ENCODE measurements around the gene ZNF638. TPM values are rescaled to one million over a fixed set of nuclear protein-coding genes. Genes with fewer than 3 reads are reported as not detected.

Gene ZNF638
- total and polyA plus RNA-seq, 4 donors: 24.8 to 151 (median 56.1) TPM

DNA sequence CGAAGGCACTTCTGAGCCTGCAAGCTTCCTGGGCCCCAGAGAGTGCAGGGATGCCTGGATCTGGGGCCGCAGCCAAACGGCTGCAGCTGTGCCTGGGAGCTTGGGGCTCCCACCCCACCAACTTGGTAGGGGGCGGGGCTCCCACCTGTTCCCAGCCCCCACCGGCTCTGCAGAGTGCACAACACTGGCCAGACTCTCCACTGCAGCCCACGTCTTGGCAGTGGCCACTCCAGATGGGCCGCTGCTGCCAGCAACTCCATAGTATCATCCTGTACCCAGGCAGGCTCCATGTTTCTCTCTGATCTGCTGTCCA lies 131.7 kb downstream of the ZNF638 start:
- H3K9me3 ChIP-seq (ENCODE audit: control insufficient read depth in 4 of 4, low read length in 3 of 4): no peaks in the 10 kb centered on the region
- no peak overlapping the region for H3K9ac ChIP-seq (ENCODE audit: low read depth in 1 of 2, low read length in 2 of 2)
- 95% methylated on average over 7 of the region's 7 CpGs for whole genome bisulfite sequencing
- H3K4me1 ChIP-seq (ENCODE audit: control insufficient read depth in 4 of 4, insufficient read depth in 4 of 4, low read length in 3 of 4): peaks cover 4 to 48% (median 31%) of the 10 kb centered on the region in 4 donors
- no peak overlapping the region for H3K27ac ChIP-seq (ENCODE audit: low read depth in 1 of 2, low read length in 2 of 2)
- no peak overlapping the region for H3K4me3 ChIP-seq (ENCODE audit: low read depth in 1 of 3, low read length in 3 of 3)
- no peaks in the 10 kb centered on the region for H3K27me3 ChIP-seq (ENCODE audit: control insufficient read depth in 4 of 4, insufficient read depth in 4 of 4, low read length in 3 of 4)
- TF ChIP-seq, protein P1, sequence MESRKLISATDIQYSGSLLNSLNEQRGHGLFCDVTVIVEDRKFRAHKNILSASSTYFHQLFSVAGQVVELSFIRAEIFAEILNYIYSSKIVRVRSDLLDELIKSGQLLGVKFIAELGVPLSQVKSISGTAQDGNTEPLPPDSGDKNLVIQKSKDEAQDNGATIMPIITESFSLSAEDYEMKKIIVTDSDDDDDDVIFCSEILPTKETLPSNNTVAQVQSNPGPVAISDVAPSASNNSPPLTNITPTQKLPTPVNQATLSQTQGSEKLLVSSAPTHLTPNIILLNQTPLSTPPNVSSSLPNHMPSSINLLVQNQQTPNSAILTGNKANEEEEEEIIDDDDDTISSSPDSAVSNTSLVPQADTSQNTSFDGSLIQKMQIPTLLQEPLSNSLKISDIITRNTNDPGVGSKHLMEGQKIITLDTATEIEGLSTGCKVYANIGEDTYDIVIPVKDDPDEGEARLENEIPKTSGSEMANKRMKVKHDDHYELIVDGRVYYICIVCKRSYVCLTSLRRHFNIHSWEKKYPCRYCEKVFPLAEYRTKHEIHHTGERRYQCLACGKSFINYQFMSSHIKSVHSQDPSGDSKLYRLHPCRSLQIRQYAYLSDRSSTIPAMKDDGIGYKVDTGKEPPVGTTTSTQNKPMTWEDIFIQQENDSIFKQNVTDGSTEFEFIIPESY (IDR thresholded peaks at IDR 0.05): no peak
- TF ChIP-seq, protein P2, sequence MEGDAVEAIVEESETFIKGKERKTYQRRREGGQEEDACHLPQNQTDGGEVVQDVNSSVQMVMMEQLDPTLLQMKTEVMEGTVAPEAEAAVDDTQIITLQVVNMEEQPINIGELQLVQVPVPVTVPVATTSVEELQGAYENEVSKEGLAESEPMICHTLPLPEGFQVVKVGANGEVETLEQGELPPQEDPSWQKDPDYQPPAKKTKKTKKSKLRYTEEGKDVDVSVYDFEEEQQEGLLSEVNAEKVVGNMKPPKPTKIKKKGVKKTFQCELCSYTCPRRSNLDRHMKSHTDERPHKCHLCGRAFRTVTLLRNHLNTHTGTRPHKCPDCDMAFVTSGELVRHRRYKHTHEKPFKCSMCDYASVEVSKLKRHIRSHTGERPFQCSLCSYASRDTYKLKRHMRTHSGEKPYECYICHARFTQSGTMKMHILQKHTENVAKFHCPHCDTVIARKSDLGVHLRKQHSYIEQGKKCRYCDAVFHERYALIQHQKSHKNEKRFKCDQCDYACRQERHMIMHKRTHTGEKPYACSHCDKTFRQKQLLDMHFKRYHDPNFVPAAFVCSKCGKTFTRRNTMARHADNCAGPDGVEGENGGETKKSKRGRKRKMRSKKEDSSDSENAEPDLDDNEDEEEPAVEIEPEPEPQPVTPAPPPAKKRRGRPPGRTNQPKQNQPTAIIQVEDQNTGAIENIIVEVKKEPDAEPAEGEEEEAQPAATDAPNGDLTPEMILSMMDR (IDR thresholded peaks at IDR 0.05; ENCODE audit: low read depth, low read length, missing input control): no peak
- TF ChIP-seq NR2F2 (IDR thresholded peaks at IDR 0.05) (no peak), HNF4G (IDR thresholded peaks at IDR 0.05) (no peak), RXRA (IDR thresholded peaks at IDR 0.05) (no peak), YY1 (IDR thresholded peaks at IDR 0.05) (no peak), FOXA1 (IDR thresholded peaks at IDR 0.05) (no peak), EGR1 (IDR thresholded peaks at IDR 0.05; ENCODE audit: low read depth in 2 of 2) (no peak), JUND (IDR thresholded peaks at IDR 0.05) (no peak), FOXA2 (IDR thresholded peaks at IDR 0.05) (no peak)
- TF ChIP-seq, protein P3, sequence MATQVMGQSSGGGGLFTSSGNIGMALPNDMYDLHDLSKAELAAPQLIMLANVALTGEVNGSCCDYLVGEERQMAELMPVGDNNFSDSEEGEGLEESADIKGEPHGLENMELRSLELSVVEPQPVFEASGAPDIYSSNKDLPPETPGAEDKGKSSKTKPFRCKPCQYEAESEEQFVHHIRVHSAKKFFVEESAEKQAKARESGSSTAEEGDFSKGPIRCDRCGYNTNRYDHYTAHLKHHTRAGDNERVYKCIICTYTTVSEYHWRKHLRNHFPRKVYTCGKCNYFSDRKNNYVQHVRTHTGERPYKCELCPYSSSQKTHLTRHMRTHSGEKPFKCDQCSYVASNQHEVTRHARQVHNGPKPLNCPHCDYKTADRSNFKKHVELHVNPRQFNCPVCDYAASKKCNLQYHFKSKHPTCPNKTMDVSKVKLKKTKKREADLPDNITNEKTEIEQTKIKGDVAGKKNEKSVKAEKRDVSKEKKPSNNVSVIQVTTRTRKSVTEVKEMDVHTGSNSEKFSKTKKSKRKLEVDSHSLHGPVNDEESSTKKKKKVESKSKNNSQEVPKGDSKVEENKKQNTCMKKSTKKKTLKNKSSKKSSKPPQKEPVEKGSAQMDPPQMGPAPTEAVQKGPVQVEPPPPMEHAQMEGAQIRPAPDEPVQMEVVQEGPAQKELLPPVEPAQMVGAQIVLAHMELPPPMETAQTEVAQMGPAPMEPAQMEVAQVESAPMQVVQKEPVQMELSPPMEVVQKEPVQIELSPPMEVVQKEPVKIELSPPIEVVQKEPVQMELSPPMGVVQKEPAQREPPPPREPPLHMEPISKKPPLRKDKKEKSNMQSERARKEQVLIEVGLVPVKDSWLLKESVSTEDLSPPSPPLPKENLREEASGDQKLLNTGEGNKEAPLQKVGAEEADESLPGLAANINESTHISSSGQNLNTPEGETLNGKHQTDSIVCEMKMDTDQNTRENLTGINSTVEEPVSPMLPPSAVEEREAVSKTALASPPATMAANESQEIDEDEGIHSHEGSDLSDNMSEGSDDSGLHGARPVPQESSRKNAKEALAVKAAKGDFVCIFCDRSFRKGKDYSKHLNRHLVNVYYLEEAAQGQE (IDR thresholded peaks at IDR 0.05): no peak
- TF ChIP-seq, protein P4, sequence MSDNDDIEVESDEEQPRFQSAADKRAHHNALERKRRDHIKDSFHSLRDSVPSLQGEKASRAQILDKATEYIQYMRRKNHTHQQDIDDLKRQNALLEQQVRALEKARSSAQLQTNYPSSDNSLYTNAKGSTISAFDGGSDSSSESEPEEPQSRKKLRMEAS (IDR thresholded peaks at IDR 0.05): no peak
- DNase-seq (ENCODE audit: low spot score): no peak
- H3K36me3 ChIP-seq (ENCODE audit: control insufficient read depth in 4 of 4, insufficient read depth in 3 of 4, low read depth in 1 of 4, low read length in 3 of 4): no peaks in the 10 kb centered on the region

DNA sequence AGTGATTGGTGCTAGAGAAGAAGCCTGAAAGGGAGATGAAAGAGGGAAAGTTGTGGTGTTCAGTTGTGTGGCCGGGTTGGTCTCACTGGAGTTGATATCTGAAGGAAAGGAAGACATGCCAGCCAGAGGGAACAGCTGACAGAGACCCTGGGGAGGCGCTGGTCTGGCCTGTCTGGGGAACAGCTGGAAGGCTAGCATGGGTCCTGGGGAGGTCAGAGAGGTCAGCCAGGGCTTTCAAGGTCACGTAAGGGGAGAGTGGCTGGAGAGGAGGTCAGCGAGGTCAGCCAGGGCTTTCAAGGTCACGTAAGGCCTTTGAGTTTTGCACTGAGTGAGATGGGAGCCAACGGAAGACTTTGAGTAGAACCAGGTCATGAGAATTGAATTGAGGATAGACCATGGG lies 132.8 kb downstream of the ZNF638 start:
- Histone ChIP-seq H3K9me3 (ENCODE audit: control insufficient read depth in 4 of 4, low read length in 3 of 4) (no peaks in the 10 kb centered on the region), H3K36me3 (ENCODE audit: control insufficient read depth in 4 of 4, insufficient read depth in 3 of 4, low read depth in 1 of 4, low read length in 3 of 4) (no peaks in the 10 kb centered on the region), H3K9ac (ENCODE audit: low read depth in 1 of 2, low read length in 2 of 2) (no peak overlapping the region), H3K4me3 (ENCODE audit: low read depth in 1 of 3, low read length in 3 of 3) (no peak overlapping the region), H3K4me1 (ENCODE audit: control insufficient read depth in 4 of 4, insufficient read depth in 4 of 4, low read length in 3 of 4) (peaks cover 2 to 41% (median 25%) of the 10 kb centered on the region in 4 donors), H3K27ac (ENCODE audit: low read depth in 1 of 2, low read length in 2 of 2) (no peak overlapping the region), H3K27me3 (ENCODE audit: control insufficient read depth in 4 of 4, insufficient read depth in 4 of 4, low read length in 3 of 4) (no peaks in the 10 kb centered on the region)
- no peak for DNase-seq (ENCODE audit: low spot score)
- WGBS: 85% methylated on average over 6 of the region's 6 CpGs
- TF ChIP-seq YY1 (IDR thresholded peaks at IDR 0.05) (no peak), RXRA (IDR thresholded peaks at IDR 0.05) (peak in 1 of 2 donors; percentile 55)
- TF ChIP-seq, protein P3 (IDR thresholded peaks at IDR 0.05): no peak
